LNCAP (cell line): ENCODE data around the gene ZBTB43.

ENCODE experiments used
- TF ChIP-seq, protein P1 (sequence below): fragments of 450-650 bp; IDR thresholded peaks from 2 replicates; pipeline ENCODE4 v1.5.1; 2017; ENCODE audit warnings: mild to moderate bottlenecking

Gene ZBTB43

DNA sequence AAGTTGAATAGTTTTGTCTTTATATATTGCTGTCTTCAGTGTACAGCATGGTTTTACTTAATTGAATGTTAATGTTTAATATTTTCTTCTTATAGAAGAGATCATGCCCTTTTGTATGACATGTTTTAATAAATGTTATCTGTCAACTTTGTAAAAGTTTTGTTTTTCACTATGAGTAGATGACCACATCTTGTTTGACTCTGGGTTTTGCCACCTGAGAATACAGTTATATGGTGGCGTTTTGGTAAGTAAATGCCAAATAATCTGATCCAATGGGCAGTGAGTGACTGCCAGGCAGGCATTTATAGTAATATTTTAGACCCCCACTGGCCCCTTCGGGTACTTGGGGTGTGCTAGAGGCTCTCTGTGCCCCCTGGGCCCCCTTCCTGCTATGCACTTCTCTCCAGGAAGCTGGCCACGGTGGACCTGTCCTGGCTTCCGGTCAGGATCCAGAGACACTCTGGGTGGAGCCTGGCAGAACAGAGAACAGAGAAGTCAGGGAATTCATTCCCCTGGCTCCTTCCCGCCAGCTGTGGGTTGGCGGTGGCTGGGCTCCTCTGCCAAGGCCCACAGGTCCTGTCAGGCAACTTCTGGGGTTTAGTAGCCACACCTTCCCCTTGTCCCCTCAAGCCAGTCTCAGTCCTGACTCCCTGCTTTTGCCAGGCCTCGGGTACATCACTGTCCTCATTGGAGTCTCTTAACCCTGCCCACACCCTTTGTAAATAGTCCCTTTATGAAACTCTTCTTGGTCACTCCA lies 33.4 kb downstream of the ZBTB43 start:
- TF ChIP-seq, protein P1, sequence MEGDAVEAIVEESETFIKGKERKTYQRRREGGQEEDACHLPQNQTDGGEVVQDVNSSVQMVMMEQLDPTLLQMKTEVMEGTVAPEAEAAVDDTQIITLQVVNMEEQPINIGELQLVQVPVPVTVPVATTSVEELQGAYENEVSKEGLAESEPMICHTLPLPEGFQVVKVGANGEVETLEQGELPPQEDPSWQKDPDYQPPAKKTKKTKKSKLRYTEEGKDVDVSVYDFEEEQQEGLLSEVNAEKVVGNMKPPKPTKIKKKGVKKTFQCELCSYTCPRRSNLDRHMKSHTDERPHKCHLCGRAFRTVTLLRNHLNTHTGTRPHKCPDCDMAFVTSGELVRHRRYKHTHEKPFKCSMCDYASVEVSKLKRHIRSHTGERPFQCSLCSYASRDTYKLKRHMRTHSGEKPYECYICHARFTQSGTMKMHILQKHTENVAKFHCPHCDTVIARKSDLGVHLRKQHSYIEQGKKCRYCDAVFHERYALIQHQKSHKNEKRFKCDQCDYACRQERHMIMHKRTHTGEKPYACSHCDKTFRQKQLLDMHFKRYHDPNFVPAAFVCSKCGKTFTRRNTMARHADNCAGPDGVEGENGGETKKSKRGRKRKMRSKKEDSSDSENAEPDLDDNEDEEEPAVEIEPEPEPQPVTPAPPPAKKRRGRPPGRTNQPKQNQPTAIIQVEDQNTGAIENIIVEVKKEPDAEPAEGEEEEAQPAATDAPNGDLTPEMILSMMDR, result no peak

DNA sequence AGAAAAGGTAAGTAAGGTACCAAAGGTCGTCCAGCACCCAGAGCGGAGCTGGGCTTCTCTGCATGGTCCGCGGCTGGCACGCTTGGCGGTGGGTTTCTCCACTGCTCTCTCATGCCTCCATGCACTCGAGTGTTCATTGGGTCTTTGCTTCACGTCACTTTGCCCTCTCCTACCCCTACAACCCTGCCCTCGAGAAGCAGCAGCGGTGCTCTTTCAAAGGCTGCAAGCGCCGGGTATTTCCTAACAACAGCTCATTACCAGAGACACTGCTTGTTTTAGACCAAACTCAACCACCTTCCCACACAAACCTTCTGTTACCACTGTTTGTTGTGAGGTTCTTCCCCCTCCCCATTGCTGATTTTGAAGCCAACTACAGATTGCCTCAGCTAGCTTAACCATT lies 34.1 kb downstream of the ZBTB43 start:
- TF ChIP-seq, protein P1, result no peak

DNA sequence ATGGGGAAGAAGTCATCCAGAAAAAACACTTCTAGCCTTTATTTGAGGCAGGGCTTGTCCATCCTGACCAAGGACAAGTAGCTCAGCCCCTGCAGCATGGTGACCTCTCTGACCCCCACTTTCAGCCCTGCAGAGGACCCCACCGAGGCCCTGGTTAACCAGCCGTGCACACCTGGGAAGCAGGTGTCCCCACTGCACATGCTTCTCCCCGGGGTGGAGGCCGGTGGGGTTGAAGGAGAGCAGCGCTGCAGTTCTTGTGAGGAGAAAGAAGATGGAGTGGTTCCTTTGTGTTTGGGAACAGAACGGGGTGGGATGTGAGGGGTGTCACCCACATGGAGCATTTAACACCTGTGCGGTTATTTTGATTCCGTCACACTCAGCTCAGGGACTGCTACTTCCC lies 34.5 kb downstream of the ZBTB43 start:
- TF ChIP-seq, protein P1, result no peak

DNA sequence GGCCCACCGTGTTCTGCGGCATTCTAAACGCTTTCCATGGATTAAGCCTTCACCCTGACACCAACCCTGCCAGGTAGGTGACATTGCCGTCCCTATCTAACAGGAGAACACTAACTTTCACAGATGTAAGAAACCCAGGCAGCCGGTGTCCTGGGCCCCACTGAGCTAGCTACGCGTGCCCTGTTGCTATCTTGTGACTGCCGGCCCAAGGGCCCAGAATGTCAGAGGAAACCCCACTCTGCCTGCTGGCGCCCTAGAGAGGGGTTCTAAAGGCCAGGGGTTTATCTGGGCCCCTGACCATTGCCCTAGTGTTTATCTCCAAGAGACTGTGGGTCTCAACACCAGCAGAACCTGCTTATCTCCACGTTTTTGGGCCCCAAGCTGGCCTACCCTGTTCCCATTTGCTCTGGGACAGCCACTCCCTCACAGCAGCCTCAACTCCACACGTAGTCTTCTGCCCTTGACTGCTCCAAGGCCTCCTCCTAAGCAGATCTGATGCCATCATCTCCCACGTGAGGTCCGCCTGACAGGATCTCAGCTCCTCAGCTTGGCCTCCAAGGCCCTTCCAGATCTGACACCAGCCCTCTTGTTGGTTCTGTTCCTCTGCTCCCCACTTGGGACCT lies 37.5 kb downstream of the ZBTB43 start:
- TF ChIP-seq, protein P1, result no peak

DNA sequence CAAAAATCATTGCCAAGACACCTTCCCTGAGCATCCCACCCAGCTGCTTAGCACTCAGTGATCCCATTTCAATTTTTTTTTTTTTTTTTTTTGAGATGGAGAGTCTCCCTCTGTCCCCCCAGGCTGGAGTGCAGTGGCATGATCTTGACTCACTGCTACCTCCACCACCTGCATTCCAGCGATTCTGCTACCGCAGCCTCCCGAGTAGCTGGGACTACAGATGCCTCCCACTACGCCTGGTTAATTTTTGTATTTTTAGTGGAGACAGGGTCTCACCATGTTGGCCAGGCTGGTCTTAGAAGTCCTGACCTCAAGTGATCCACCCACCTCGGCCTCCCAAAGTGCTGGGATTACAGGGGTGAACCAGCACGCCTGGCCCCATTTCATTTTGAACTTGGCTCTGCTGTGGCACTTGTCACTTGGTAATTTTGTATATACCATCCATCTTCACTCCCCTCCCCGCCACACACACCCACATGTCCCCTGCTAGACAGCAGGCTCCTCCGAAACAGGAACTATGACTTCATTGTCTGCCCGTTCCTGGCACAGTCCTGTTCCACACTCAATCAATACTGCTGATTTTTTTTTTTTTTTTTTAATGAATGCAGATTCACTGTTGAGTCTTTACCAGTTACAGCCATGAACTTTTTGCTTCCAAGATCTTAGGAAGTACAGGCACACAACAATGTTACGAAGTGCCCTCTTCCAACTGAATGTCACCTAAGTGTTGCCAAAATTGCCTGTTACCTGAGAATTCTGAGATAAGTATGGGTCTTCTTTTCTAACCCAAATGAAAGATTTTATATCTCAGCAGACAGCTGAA lies 38.3 kb downstream of the ZBTB43 start:
- TF ChIP-seq, protein P1, result no peak

DNA sequence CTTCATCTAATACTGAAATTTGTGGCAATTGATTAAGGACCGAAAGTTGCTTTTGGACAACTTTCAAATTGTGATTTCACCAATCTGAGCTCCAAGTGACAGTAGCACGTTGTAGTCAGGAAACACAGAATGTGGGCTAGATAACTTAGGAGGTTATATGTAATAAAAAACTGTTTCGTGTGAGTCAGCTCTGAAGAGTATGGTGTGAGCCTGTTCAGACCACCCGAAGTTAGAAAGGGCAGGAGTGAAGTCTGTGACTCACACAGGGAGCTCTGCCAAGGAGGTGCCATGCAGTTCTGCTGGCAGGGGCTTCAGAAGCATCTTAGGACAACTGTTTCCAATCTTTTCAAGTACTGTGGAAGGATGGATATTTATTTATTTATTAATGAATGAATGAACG lies 39.2 kb downstream of the ZBTB43 start:
- TF ChIP-seq, protein P1, result no peak

DNA sequence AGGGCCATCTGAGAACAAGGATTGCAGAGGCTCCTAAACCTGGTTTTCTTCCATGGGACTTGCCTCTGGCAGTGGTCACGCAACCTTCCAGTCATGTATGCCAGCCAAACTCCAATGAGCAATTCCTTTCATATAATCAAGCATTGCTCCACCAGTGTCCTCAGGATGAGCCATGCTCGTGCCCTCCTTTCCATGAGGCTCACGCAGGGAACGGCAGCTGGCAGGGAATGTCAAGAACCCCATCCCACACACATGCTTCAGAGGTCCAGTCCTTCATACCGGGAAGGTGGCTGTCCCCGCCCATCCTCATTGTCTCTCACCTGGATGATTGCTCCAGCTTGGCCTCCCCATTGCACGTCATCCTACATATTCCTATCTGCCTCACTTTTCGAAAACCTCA lies 42.2 kb downstream of the ZBTB43 start:
- TF ChIP-seq, protein P1, result no peak
